ENCODE data around the gene KRTAP9-9. TPM values are rescaled to one million over a fixed set of nuclear protein-coding genes. Genes with fewer than 3 reads are reported as not detected.

KRTAP9-9 gene
- total and polyA plus RNA-seq, 9 of the 15 experiments (the other 6 are each of a cell fraction or from before 2014, with no cell fraction given), result not detected

DNA sequence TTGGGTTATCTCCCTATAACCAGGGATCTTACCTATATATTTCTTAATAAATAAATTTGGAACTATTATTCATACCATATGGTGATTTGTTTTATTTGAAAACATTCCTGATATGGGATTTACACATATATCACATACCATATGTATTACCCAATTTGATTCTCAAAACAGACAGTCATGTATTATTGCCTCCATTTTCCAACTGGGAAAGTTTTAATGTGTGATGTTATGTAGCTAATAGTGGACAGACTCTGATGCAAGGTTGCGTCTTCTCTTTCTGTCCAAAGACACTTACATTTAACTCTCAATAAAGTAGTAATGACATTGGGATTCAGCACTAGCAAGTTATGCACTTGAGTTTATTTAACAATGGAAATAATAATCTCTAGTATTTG is 1.1 kb downstream of the KRTAP9-9 start:
- no peak for FAIRE-seq
- Histone ChIP-seq H2AFZ (ENCODE audit: low read depth, low read length) (no peak overlapping the region), H3K36me3 (ENCODE audit: control insufficient read depth, insufficient read depth, low read length) (no peaks in the 10 kb centered on the region), H3K9me3 (replicated peaks; ENCODE audit: control insufficient read depth, insufficient read depth, low read depth, low read length) (no peaks in the 10 kb centered on the region), H3K4me3 (no peak overlapping the region), H3K27me3 (ENCODE audit: control insufficient read depth in 2 of 2, insufficient read depth in 2 of 2, low read length in 2 of 2) (peaks cover 0 to 2% of the 10 kb centered on the region in 2 experiments; a peak in 1 of 5 replicates), H3K4me1 (replicated peaks in 1 of 2; ENCODE audit: control insufficient read depth in 2 of 2, insufficient read depth in 2 of 2, low read length in 2 of 2) (no peaks in the 10 kb centered on the region), H3K4me2 (ENCODE audit: insufficient read depth, low read length) (no peak overlapping the region), H4K20me1 (replicated peaks; ENCODE audit: control insufficient read depth, insufficient read depth, low read length) (no peaks in the 10 kb centered on the region), H3K9ac (ENCODE audit: insufficient read depth in 1 of 2, low read depth in 2 of 2, low read length in 2 of 2) (no peak overlapping the region), H3K9me1 (ENCODE audit: control insufficient read depth, insufficient read depth, low read length) (no peaks in the 10 kb centered on the region), H3K79me2 (ENCODE audit: control insufficient read depth, insufficient read depth, low read length) (no peaks in the 10 kb centered on the region), H3K27ac (ENCODE audit: extremely low read depth, low read depth, low read length) (no peak overlapping the region)
- TF ChIP-seq DIDO1 (tag; IDR thresholded peaks at IDR 0.05; ENCODE audit: low read depth), result no peak
- TF ChIP-seq NFXL1 (CRISPR knock-in tag; IDR thresholded peaks at IDR 0.05), result no peak
- TF ChIP-seq SNIP1 (IDR thresholded peaks at IDR 0.05; ENCODE audit: low read depth), result no peak
- no peak for TF ChIP-seq TAF7 (tag; IDR thresholded peaks at IDR 0.05)
- TF ChIP-seq NFE2L1 (tag; IDR thresholded peaks at IDR 0.05; ENCODE audit: borderline replicate concordance, low read depth), result no peak
- no peak for TF ChIP-seq ADNP (tag; IDR thresholded peaks at IDR 0.05)
- TF ChIP-seq, protein P1, sequence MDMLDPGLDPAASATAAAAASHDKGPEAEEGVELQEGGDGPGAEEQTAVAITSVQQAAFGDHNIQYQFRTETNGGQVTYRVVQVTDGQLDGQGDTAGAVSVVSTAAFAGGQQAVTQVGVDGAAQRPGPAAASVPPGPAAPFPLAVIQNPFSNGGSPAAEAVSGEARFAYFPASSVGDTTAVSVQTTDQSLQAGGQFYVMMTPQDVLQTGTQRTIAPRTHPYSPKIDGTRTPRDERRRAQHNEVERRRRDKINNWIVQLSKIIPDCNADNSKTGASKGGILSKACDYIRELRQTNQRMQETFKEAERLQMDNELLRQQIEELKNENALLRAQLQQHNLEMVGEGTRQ (CRISPR knock-in tag; IDR thresholded peaks at IDR 0.05), result no peak
- no peak for TF ChIP-seq ZC3H8 (IDR thresholded peaks at IDR 0.05)
- TF ChIP-seq PHTF2 (CRISPR knock-in tag; IDR thresholded peaks at IDR 0.05), result no peak
- no peak for TF ChIP-seq ELF2 (CRISPR knock-in tag; IDR thresholded peaks at IDR 0.05)
- TF ChIP-seq, protein P2, sequence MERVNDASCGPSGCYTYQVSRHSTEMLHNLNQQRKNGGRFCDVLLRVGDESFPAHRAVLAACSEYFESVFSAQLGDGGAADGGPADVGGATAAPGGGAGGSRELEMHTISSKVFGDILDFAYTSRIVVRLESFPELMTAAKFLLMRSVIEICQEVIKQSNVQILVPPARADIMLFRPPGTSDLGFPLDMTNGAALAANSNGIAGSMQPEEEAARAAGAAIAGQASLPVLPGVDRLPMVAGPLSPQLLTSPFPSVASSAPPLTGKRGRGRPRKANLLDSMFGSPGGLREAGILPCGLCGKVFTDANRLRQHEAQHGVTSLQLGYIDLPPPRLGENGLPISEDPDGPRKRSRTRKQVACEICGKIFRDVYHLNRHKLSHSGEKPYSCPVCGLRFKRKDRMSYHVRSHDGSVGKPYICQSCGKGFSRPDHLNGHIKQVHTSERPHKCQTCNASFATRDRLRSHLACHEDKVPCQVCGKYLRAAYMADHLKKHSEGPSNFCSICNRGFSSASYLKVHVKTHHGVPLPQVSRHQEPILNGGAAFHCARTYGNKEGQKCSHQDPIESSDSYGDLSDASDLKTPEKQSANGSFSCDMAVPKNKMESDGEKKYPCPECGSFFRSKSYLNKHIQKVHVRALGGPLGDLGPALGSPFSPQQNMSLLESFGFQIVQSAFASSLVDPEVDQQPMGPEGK (CRISPR knock-in tag; IDR thresholded peaks at IDR 0.05; ENCODE audit: borderline replicate concordance), result no peak
- TF ChIP-seq ZC3H11A (IDR thresholded peaks at IDR 0.05; ENCODE audit: low read depth, low read length), result no peak
- no peak for TF ChIP-seq TCF3 (CRISPR knock-in tag; IDR thresholded peaks at IDR 0.05)
- TF ChIP-seq PCBP2 (IDR thresholded peaks at IDR 0.05; ENCODE audit: low read depth, low read length, poor library complexity, severe bottlenecking), result no peak
- TF ChIP-seq TEAD4 (IDR thresholded peaks at IDR 0.05; ENCODE audit: low read length), result no peak
- TF ChIP-seq TEAD4 (CRISPR knock-in tag; IDR thresholded peaks at IDR 0.05; ENCODE audit: borderline replicate concordance), result no peak
- TF ChIP-seq SIN3B (IDR thresholded peaks at IDR 0.05; ENCODE audit: low read depth), result no peak
- TF ChIP-seq HEY1 (CRISPR knock-in tag; IDR thresholded peaks at IDR 0.05; ENCODE audit: borderline replicate concordance), result no peak
- TF ChIP-seq ELF4 (CRISPR knock-in tag; IDR thresholded peaks at IDR 0.05), result no peak
- TF ChIP-seq ZNF212 (CRISPR knock-in tag; IDR thresholded peaks at IDR 0.05), result no peak
- no peak for DNase-seq (ENCODE audit: extremely low read depth in 1 of 4, low spot score in 3 of 4)
- no TSS peak for BruUV-seq (replicated peaks)
- no peak for ATAC-seq
- ChIA-PET CTCF (ENCODE audit: low intra/inter-chr PET ratio) (no interaction called here), POLR2A (no interaction called here)
- in situ Hi-C loops (cut with MboI), result no loop called here
- WGBS (ENCODE audit: insufficient coverage, low coverage, missing lambda C conversion rate), result 0% methylated on average over 1 of the region's 1 CpG
- intact Hi-C loops (cut with micrococcal nuclease), result no loop called here
